ENCODE data around the gene FOXN3. TPM values are rescaled to one million over a fixed set of nuclear protein-coding genes. Genes with fewer than 3 reads are reported as not detected.

The FOXN3 gene
- total RNA-seq, 2 donors from 2014 or later, result 141 to 150 TPM

DNA sequence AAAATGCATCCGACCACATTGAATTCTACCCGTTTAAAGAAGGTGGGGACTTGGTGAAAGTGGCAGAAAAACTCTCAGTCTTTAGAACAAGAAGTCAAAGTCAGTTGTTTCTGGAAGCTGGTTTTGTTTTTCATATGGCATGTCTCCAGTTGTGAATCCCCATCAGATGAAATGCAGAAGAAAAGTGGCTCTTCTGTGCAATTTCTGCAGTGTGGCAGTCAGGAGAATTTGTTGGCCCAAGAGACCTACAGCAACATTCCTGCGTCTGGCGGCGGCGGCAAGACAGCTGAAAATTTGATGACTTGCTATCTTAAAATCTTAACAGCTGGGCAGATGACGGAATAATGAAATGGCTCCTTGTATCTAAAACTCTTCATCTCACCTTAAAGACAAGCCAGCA lies 201.5 kb downstream of the FOXN3 start:
- H3K4me3 ChIP-seq, result no peak overlapping the region
- peak overlapping the region; percentile 41 to 65 for H3K27ac ChIP-seq
- H3K9me3 ChIP-seq, result no peaks in the 10 kb centered on the region
- H3K4me1 ChIP-seq (ENCODE audit: control insufficient read depth in 1 of 2, low read depth in 2 of 2), result peaks cover 15 to 70% of the 10 kb centered on the region in 2 donors
- ATAC-seq (ENCODE audit: insufficient number of reproducible peaks, low FRiP score, low read depth), result no peak
- no peak for DNase-seq (ENCODE audit: low spot score)
- TF ChIP-seq CTCF (IDR thresholded peaks at IDR 0.05), result no peak
- no peaks in the 10 kb centered on the region for H3K36me3 ChIP-seq
- H3K27me3 ChIP-seq (replicated peaks; ENCODE audit: insufficient read depth), result no peaks in the 10 kb centered on the region

DNA sequence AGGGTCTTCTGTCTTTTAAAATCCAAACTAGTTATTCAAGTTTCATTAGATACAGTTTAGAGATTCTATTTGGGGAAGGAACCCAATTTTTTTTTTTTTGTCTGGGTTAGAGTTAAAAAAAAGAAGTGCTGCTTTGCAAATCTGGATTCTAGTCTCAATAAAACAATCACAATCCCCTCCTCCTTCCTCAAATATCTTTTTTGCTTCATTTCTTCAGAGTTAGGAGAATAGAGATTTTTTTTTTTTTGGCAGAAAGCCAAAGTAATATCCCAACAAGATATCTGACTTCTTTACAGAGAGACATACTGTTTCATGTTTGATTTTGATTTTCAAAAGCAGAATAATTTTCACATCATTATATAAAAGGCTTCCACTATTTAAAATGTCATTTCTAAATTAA lies 201.9 kb downstream of the FOXN3 start:
- TF ChIP-seq CTCF (IDR thresholded peaks at IDR 0.05), result no peak
- Histone ChIP-seq H3K27me3 (replicated peaks; ENCODE audit: insufficient read depth) (no peaks in the 10 kb centered on the region), H3K36me3 (no peaks in the 10 kb centered on the region), H3K4me1 (ENCODE audit: control insufficient read depth in 1 of 2, low read depth in 2 of 2) (peaks cover 15 to 70% of the 10 kb centered on the region in 2 donors), H3K4me3 (no peak overlapping the region), H3K9me3 (no peaks in the 10 kb centered on the region), H3K27ac (peak overlapping the region; percentile 65 to 72)
- DNase-seq (ENCODE audit: low spot score) (no peak), ATAC-seq (ENCODE audit: insufficient number of reproducible peaks, low FRiP score, low read depth) (no peak)

DNA sequence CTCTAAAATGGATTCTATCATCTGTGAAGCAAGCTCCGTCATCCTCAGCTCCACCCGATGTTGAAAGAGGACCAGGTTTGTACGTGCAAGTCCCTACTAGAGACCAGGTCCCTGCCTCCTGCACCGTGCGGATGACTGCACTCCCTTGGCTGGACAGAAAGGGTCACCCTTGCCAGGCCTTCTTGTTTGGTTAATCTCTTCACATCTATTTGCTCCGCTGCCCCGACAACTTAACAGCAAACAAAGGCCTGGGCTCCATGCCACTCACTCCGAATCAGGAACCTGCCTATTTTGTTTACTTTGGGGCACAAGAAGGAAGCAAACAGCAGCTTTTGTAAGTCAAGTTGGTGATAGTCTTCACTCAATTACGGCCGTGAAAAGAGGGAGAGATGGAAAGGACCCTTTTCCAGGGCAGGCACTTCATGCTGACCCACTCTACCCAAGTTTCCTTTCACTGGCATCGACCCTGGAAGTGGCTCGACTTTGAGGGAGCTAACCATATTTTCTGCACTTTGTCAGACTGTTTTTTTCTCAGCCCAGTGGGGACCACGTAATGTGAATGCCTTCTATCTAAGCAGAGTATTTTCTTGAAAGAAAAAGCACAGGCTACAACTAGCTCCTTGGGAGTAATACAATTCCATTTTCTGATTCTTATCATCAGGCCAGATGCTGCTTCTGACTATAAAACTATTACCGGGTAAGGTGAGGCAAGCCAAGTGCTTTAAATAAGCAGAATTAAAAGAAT lies 202.6 kb downstream of the FOXN3 start:
- peak overlapping the region; percentile 65 to 72 for H3K27ac ChIP-seq

GRCh38 chr14:89212386-89213235 lies 204.4 kb downstream of the FOXN3 start:
- Histone ChIP-seq H3K36me3 (no peaks in the 10 kb centered on the region), H3K4me1 (ENCODE audit: control insufficient read depth in 1 of 2, low read depth in 2 of 2) (peaks cover 10 to 69% of the 10 kb centered on the region in 2 donors)
- no peak for TF ChIP-seq CTCF (IDR thresholded peaks at IDR 0.05)

More for the DNA sequence above, 202.6 kb downstream of the FOXN3 start:
- no peaks in the 10 kb centered on the region for H3K27me3 ChIP-seq (replicated peaks; ENCODE audit: insufficient read depth)
- peaks cover 15 to 71% of the 10 kb centered on the region in 2 donors for H3K4me1 ChIP-seq (ENCODE audit: control insufficient read depth in 1 of 2, low read depth in 2 of 2)
- H3K36me3 ChIP-seq, result no peaks in the 10 kb centered on the region
- H3K4me3 ChIP-seq, result peak overlapping the region; percentile 14
- TF ChIP-seq CTCF (IDR thresholded peaks at IDR 0.05), result no peak
- peak; percentile 71 for ATAC-seq (ENCODE audit: insufficient number of reproducible peaks, low FRiP score, low read depth)
- DNase-seq (ENCODE audit: low spot score), result peak; percentile 73
- no peaks in the 10 kb centered on the region for H3K9me3 ChIP-seq

DNA sequence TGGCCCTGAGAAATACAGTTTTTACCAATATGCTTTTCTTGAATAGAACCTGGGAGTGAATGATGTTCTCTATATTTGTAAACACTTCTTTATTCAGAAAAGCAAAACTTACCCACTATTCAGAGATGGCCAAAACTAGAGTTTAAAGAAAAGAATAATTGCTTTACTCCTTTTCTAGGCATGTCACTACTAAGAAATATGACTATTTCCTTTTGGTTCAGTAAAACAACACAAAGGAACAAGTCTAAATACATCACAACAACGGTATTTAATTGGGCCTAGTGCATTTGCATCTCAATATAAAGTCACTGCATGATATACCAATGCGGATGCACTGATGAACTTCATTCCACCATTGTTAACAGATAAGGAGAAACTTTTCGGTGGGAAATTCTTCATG lies 207.5 kb downstream of the FOXN3 start:
- no peak for TF ChIP-seq CTCF (IDR thresholded peaks at IDR 0.05)
- DNase-seq (ENCODE audit: low spot score) (no peak), ATAC-seq (ENCODE audit: insufficient number of reproducible peaks, low FRiP score, low read depth) (no peak)
- Histone ChIP-seq H3K4me3 (no peak overlapping the region), H3K36me3 (no peaks in the 10 kb centered on the region), H3K27me3 (replicated peaks; ENCODE audit: insufficient read depth) (no peaks in the 10 kb centered on the region), H3K4me1 (ENCODE audit: control insufficient read depth in 1 of 2, low read depth in 2 of 2) (peaks cover 0 to 52% of the 10 kb centered on the region in 2 donors), H3K27ac (no peak overlapping the region), H3K9me3 (no peaks in the 10 kb centered on the region)

More at GRCh38 chr14:89212386-89213235, 204.4 kb downstream of the FOXN3 start:
- no peaks in the 10 kb centered on the region for H3K27me3 ChIP-seq (replicated peaks; ENCODE audit: insufficient read depth)
- no peaks in the 10 kb centered on the region for H3K9me3 ChIP-seq
- no peak overlapping the region for H3K4me3 ChIP-seq
- peak overlapping the region; percentile 37 to 65 for H3K27ac ChIP-seq
- DNase-seq (ENCODE audit: low spot score) (no peak), ATAC-seq (ENCODE audit: insufficient number of reproducible peaks, low FRiP score, low read depth) (no peak)
